ENCODE results near the gene UBE2L3.
"Not testable (repeated sequence)": the region's sequence is repeated elsewhere in the genome, so short reads cannot be mapped to it uniquely, and the experiment has no call there.

The UBE2L3 gene

GRCh38 chr22:21573293-21573734 lies 5.8 kb downstream of the UBE2L3 start:
- DNase-seq = no peak

- no peak for DNase-seq
These were observed 6.4 kb downstream of the UBE2L3 start for GRCh38 chr22:21573750-21574494.

- DNase-seq = no peak
These were observed 11.9 kb downstream of the UBE2L3 start for GRCh38 chr22:21579474-21579851.

GRCh38 chr22:21580623-21581007 lies 13.1 kb downstream of the UBE2L3 start:
- not testable (repeated sequence) for DNase-seq

- not testable (repeated sequence) for DNase-seq
These were observed 13.6 kb downstream of the UBE2L3 start for GRCh38 chr22:21581009-21581713.

GRCh38 chr22:21582801-21583740 lies 15.6 kb downstream of the UBE2L3 start:
- no peak for DNase-seq

- DNase-seq = no peak
These were observed 17.9 kb downstream of the UBE2L3 start for GRCh38 chr22:21585389-21585788.

- no peak for DNase-seq
These were observed 20.5 kb downstream of the UBE2L3 start for GRCh38 chr22:21587803-21588611.

- DNase-seq = no peak
These were observed 21.9 kb downstream of the UBE2L3 start for GRCh38 chr22:21589396-21589795.

GRCh38 chr22:21590809-21591641 lies 23.5 kb downstream of the UBE2L3 start:
- peak in 1 of 2 experiments; percentile 39 for DNase-seq

- no peak for DNase-seq
These were observed 24.2 kb downstream of the UBE2L3 start for GRCh38 chr22:21591695-21592094.

- DNase-seq = no peak
These were observed 24.9 kb downstream of the UBE2L3 start for GRCh38 chr22:21592422-21592821.

- peak; percentile 14 to 54 for DNase-seq
These were observed 26.1 kb downstream of the UBE2L3 start for GRCh38 chr22:21593406-21594232.

GRCh38 chr22:21594865-21595452 lies 27.4 kb downstream of the UBE2L3 start:
- DNase-seq = no peak

- DNase-seq = not testable (repeated sequence)
These were observed 29.0 kb downstream of the UBE2L3 start for GRCh38 chr22:21596356-21597135.

GRCh38 chr22:21598302-21598701 lies 30.8 kb downstream of the UBE2L3 start:
- no peak for DNase-seq

- no peak for DNase-seq
These were observed 31.8 kb downstream of the UBE2L3 start for GRCh38 chr22:21599053-21599893.

GRCh38 chr22:21602579-21602978 lies 35.1 kb downstream of the UBE2L3 start:
- peak in 1 of 2 experiments; percentile 26 for DNase-seq
